GM20431 (cell line): ENCODE results near the gene SRRM4.

Experiments used
- in situ Hi-C: fragments of 300-500 bp; cut with MseI, MboI; formaldehyde crosslinking; loops from one replicate; pipeline ENCODE4 v1.15.0; 2020; ENCODE audit warnings: low sequenced_read_pairs; ENCODE audit not compliant: unreplicated experiment

SRRM4 gene, protein sequence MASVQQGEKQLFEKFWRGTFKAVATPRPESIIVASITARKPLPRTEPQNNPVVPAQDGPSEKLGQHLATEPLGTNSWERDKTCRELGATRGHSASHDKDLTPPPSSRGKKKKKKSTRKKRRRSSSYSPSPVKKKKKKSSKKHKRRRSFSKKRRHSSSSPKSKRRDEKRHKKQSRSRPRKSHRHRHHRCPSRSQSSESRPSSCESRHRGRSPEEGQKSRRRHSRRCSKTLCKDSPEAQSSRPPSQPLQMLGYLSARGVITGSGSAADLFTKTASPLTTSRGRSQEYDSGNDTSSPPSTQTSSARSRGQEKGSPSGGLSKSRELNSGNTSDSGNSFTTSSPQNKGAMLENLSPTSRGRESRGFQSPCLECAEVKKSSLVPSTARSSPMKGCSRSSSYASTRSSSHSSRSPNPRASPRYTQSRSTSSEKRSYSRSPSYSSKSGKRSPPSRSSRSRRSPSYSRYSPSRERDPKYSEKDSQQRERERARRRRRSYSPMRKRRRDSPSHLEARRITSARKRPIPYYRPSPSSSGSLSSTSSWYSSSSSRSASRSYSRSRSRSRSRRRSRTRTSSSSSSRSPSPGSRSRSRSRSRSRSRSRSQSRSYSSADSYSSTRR

GRCh38 chr12:118981285-118982211 lies at the start of gene SRRM4:
Gene SRRM4, plus strand, starts transcription at chr12:118981541. Its CDS starts 342 bp downstream, at chr12:118981883.
- in situ Hi-C loops, result no loop called here

DNA sequence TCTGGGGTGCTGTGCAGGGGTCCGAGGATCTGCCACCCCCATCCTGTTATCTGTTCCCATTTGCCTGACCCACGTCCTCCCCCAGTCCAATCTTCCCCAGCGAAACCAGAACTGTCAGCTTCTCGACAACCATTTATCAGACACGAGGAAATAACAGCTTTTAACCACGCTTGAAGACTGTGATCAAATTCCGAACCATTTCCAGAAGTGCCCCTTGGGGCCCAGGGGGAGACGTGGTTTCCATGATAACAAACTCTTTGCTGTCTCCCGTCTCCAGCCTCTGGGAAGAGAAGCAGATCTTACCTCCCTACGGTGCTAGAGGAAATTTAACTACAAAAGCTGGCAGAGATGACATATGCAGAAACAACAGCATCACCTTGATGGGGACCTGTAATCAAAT lies 35.1 kb upstream of the SRRM4 start:
- in situ Hi-C loops, result no loop called here

- in situ Hi-C loops, result no loop called here
These were observed 22.8 kb upstream of the SRRM4 start for GRCh38 chr12:118958520-118958919.

- in situ Hi-C loops, result no loop called here
These were observed 22.0 kb upstream of the SRRM4 start for GRCh38 chr12:118959348-118959747.

DNA sequence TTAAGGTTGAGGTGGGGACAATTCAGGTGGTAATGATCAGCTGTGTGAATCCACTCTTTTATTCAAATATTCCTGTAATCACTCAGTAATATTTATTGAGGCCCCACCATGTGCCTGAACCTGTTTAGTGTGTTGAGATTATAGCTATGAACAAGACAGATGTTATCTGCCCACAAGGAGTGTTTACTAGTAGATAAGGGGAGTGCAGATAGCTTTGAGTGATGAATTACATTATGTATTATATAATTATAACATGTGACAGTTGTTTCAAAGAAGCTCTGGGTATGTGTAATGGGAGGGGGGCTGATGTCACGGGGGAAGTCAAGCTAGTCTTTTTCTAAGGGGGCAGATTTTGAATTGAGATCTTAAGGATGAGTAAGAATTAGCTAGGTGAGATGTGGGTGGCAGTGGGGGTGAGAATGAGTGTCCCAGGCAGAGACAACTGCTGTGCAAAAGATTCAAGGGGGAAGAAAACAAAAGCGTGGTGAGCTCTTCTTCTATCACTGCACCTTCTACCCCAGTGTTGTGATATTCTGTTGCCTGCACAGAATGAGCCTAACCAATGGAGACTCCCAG lies 21.3 kb upstream of the SRRM4 start:
- in situ Hi-C loops, result no loop called here

- in situ Hi-C loops, result no loop called here
These were observed 20.5 kb upstream of the SRRM4 start for GRCh38 chr12:118960865-118961264.

GRCh38 chr12:118964988-118965387 lies 16.4 kb upstream of the SRRM4 start:
- in situ Hi-C loops, result no loop called here

GRCh38 chr12:118970856-118971255 lies 10.5 kb upstream of the SRRM4 start:
- in situ Hi-C loops, result no loop called here

DNA sequence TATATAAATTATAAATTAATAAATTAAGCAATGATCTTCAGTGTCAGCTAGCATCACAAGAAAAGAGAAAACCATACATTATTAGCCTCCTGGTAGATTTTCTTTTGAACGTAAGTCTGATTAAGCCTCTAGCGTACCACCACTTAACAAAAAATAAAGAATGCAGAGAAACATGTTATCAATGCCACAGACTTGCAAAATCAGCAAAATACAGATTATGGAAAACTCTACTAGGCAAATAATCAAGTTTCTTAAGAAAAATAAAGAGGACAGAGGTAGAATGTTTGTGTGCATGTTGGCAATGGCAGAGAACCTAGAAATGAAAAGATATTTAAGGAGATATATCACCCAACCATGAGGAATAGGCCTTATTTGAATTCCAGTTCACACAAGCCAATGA lies 8.4 kb upstream of the SRRM4 start:
- in situ Hi-C loops, result no loop called here

GRCh38 chr12:118979763-118980406 lies 1.5 kb upstream of the SRRM4 start:
- in situ Hi-C loops, result no loop called here

GRCh38 chr12:118980407-118981014 lies 830 bp upstream of the SRRM4 start:
- in situ Hi-C loops, result no loop called here

GRCh38 chr12:118982302-118982701 lies 961 bp downstream of the SRRM4 start:
- in situ Hi-C loops, result no loop called here

DNA sequence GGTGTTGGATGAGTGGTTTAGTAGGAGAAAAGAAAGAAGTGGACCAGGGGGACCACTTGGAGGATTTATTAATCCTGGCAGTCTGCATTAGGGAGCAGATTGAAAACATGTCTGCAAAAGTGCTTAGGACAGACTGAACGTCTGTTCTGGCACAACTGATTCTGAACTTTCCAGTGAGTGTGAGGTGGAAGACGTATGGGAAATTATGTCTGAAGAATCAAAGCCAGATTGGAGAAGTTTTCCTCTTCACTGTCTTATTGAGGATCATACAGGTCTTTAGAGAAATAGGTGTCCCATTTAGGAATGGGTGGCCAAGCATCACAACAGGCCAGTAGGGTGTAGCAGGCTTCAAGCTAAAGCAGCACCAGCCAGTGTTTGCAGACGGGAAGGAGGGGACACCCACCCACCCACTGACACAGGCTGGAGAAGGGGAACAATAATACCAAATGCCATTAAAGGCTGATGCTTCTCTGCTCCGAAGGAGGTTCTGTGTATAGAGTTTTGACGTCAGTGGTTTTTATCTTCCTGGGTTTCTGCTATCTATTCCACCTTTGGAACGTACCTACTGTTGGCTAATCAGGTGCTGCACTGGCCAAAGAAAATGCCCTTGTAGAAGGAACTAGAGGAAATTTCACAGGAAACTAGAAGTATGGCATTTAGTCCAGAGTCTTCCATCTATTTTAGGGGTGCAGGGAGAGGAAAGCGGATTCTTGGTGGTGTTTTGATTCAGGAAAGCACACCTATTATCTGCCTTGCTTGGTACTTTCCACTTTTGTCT lies 1.8 kb downstream of the SRRM4 start:
- in situ Hi-C loops, result no loop called here

DNA sequence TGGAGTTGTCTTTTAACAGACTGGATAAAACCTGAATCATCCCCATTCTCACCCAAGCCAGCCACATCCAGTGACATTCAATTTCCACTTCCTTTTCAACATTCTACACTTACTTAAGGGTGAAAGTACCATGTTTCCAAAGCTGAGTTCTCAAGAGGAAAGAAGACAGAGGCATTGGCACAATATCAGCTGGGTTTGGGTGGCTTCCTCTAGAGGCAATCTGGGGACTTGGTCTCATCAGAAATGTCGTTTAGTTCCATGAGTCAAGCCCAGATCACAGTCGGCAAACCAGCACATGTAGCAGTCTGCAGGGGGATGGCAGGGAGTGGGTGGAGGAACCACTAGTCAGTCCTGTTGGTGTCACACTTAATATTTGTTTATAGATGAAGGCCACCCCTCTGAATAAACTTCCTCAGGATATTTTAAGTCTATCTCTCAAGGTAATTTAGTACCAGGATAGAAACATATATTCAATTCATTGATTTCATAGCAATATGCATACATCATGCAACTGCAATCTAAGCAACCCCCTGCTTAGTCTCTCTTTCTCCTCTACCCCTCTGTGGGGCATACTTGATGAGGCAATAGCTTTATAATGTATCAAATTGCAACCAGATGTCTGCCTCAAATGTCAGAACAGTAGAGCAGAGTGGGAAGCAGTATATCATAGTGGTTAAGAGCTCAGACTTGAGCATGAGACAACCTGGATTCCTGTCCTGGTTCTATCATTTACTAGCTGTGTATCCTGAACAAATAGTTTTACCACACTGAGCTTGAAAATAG lies 3.0 kb downstream of the SRRM4 start:
- in situ Hi-C loops, result no loop called here

GRCh38 chr12:118986050-118986449 lies 4.7 kb downstream of the SRRM4 start:
- in situ Hi-C loops, result no loop called here

- in situ Hi-C loops, result no loop called here
These were observed 17.8 kb downstream of the SRRM4 start for GRCh38 chr12:118999107-118999506.

DNA sequence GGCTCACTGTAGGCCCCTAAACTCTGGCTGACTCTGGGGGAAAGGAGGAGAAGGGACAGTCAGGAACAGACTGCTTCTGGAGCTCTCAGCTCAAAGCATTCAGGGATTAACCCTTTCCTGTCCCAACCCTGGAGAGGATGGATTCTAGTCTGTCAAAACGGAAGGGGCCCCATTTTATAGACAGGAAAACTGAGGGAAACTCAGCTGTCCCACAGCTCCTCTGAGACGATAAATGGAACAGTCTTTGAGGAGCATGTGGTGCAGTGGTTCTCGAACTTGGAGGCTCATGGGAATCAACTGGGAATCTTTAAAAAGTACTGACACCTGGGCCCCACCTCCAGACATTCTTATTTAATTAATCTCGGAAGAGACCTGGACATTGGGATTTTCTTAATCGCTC lies 23.7 kb downstream of the SRRM4 start:
- in situ Hi-C loops, result no loop called here

GRCh38 chr12:119005913-119006312 lies 24.6 kb downstream of the SRRM4 start:
- in situ Hi-C loops, result no loop called here
